Measurements from ENCODE around the gene ROR1. TPM values are rescaled to one million over a fixed set of nuclear protein-coding genes. Genes with fewer than 3 reads are reported as not detected.
"Not testable (repeated sequence)": the region's sequence is repeated elsewhere in the genome, so short reads cannot be mapped to it uniquely, and the experiment has no call there.

The ROR1 gene
- total RNA-seq, 1 donor from 2014 or later, result 30.3 TPM

- H3K27me3 ChIP-seq, result no peaks in the 10 kb centered on the region
- DNase-seq (ENCODE audit: low spot score), result no peak
- no peak overlapping the region for H3K4me2 ChIP-seq
- no peak overlapping the region for H3K27ac Mint-ChIP-seq
- H3K4me1 ChIP-seq, result no peaks in the 10 kb centered on the region
- H3K9me3 ChIP-seq (ENCODE audit: low read depth), result no peaks in the 10 kb centered on the region
- H3K4me1 Mint-ChIP-seq, result no peaks in the 10 kb centered on the region
- no peak overlapping the region for H3K9ac ChIP-seq
- H3K4me3 Mint-ChIP-seq, result no peak overlapping the region
- H2AFZ ChIP-seq (replicated peaks), result no peak overlapping the region
- H3K79me2 ChIP-seq (ENCODE audit: low read depth), result no peaks in the 10 kb centered on the region
- no peaks in the 10 kb centered on the region for H3K36me3 Mint-ChIP-seq
- no peaks in the 10 kb centered on the region for H4K20me1 ChIP-seq (ENCODE audit: low read depth)
- H3F3A ChIP-seq (ENCODE audit: low read depth), result no peaks in the 10 kb centered on the region
- no peak for TF ChIP-seq CTCF (IDR thresholded peaks at IDR 0.05)
- no peak for TF ChIP-seq EZH2phosphoT487 (IDR thresholded peaks at IDR 0.05)
- TF ChIP-seq EZH2 (IDR thresholded peaks at IDR 0.05), result no peak
- no peaks in the 10 kb centered on the region for H3K36me3 ChIP-seq
- H3K27me3 Mint-ChIP-seq (ENCODE audit: insufficient read depth, low read depth), result peaks cover 2% of the 10 kb centered on the region
- no peak overlapping the region for H3K27ac ChIP-seq
- no peaks in the 10 kb centered on the region for H3K9me3 Mint-ChIP-seq
- no peak overlapping the region for H3K4me3 ChIP-seq
Observed at GRCh38 chr1:64223329-64224151, 449.7 kb downstream of the ROR1 start.

- H3K4me1 ChIP-seq; H3K27ac Mint-ChIP-seq; H2AFZ ChIP-seq (replicated peaks); H3K27ac ChIP-seq; H3F3A ChIP-seq (ENCODE audit: low read depth); H4K20me1 ChIP-seq (ENCODE audit: low read depth); H3K79me2 ChIP-seq (ENCODE audit: low read depth); H3K27me3 Mint-ChIP-seq (ENCODE audit: insufficient read depth, low read depth); H3K27me3 ChIP-seq; H3K4me1 Mint-ChIP-seq; H3K4me2 ChIP-seq; DNase-seq (ENCODE audit: low spot score); H3K9me3 ChIP-seq (ENCODE audit: low read depth); H3K4me3 Mint-ChIP-seq; H3K36me3 Mint-ChIP-seq; H3K4me3 ChIP-seq; H3K9ac ChIP-seq; H3K36me3 ChIP-seq; H3K9me3 Mint-ChIP-seq: not testable (repeated sequence)
Observed at GRCh38 chr1:64224236-64224635, 450.4 kb downstream of the ROR1 start.

DNA sequence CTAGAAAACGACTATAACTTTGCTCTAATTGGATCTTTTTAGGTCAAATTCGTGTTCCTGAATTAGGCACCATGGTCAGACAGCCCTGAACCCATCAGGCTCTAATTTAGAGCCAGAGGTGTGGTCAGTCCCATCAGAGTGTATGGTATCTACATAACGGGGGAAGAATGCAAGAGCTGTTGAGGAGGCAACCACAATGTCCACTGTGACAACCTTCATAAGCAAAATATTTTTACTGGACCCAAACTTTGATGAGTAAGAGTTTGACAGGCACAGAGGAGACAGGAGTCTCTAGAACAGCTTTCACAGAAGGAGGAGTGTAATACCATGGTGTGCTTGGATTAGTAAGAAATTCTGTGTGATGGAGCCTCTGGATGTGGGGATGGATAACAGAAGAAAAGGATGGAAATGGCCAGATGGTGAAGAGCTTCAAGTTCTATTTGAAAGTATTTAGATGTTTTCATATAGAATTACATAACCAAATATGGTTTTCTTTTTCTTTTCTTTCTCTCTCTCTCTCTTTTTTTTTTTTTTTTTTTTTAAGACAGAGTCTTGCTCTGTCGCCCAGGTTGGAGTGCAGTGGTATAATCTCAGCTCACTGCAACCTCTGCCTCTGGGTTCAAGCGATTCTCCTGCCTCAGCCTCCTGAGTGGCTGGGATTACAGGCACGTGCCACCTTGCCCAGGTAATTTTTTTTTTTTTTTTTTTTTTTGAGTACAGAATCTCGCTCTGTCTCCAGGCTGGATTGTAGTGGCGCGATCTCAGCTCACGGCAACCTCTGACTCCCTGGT, 454.5 kb downstream of the ROR1 start:
- Histone ChIP-seq H3K27me3 (no peaks in the 10 kb centered on the region), H3K36me3 (no peaks in the 10 kb centered on the region), H2AFZ (replicated peaks) (no peak overlapping the region), H3F3A (ENCODE audit: low read depth) (no peaks in the 10 kb centered on the region), H3K27ac (no peak overlapping the region), H3K79me2 (ENCODE audit: low read depth) (no peaks in the 10 kb centered on the region), H3K9me3 (ENCODE audit: low read depth) (no peaks in the 10 kb centered on the region), H3K4me2 (no peak overlapping the region), H3K4me1 (no peaks in the 10 kb centered on the region), H3K4me3 (no peak overlapping the region), H4K20me1 (ENCODE audit: low read depth) (no peaks in the 10 kb centered on the region), H3K9ac (no peak overlapping the region)
- H3K4me1 Mint-ChIP-seq, result peaks cover 3% of the 10 kb centered on the region
- no peak for DNase-seq (ENCODE audit: low spot score)
- no peaks in the 10 kb centered on the region for H3K9me3 Mint-ChIP-seq
- H3K27ac Mint-ChIP-seq, result no peak overlapping the region
- no peak overlapping the region for H3K4me3 Mint-ChIP-seq
- H3K27me3 Mint-ChIP-seq (ENCODE audit: insufficient read depth, low read depth), result peaks cover 5% of the 10 kb centered on the region
- TF ChIP-seq EZH2 (IDR thresholded peaks at IDR 0.05), result no peak
- TF ChIP-seq CTCF (IDR thresholded peaks at IDR 0.05), result no peak
- no peak for TF ChIP-seq EZH2phosphoT487 (IDR thresholded peaks at IDR 0.05)
- no peaks in the 10 kb centered on the region for H3K36me3 Mint-ChIP-seq

DNA sequence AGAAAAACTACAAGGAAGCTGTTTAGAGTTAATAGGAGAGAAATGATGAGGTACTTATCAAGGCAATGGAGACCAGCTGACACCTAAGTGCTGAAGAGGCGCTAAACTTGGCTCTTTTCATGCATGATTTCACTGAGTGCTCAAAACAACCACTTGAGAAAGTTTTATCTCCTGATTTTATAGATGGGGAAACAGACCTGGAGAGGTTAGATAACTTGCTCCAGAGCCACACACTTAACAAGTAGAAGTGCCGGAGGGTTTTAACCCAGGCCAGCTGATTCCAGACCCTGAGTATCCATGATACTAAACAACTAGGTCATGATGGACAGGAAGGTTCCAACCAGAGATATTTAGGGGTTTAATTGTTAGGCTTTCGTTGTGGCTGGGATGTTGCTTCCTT, 455.5 kb downstream of the ROR1 start:
- Histone ChIP-seq H3K27me3 (no peaks in the 10 kb centered on the region), H3K4me1 (no peaks in the 10 kb centered on the region), H3K9me3 (ENCODE audit: low read depth) (no peaks in the 10 kb centered on the region), H2AFZ (replicated peaks) (no peak overlapping the region), H3K4me3 (no peak overlapping the region), H4K20me1 (ENCODE audit: low read depth) (no peaks in the 10 kb centered on the region), H3K36me3 (no peaks in the 10 kb centered on the region), H3K79me2 (ENCODE audit: low read depth) (no peaks in the 10 kb centered on the region), H3K4me2 (no peak overlapping the region), H3K27ac (no peak overlapping the region), H3K9ac (no peak overlapping the region), H3F3A (ENCODE audit: low read depth) (no peaks in the 10 kb centered on the region)
- TF ChIP-seq EZH2phosphoT487 (IDR thresholded peaks at IDR 0.05), result no peak
- no peak for TF ChIP-seq CTCF (IDR thresholded peaks at IDR 0.05)
- TF ChIP-seq EZH2 (IDR thresholded peaks at IDR 0.05), result no peak
- H3K4me1 Mint-ChIP-seq, result peaks cover 3% of the 10 kb centered on the region
- no peak overlapping the region for H3K27ac Mint-ChIP-seq
- no peak for DNase-seq (ENCODE audit: low spot score)
- H3K9me3 Mint-ChIP-seq, result no peaks in the 10 kb centered on the region
- peaks cover 3% of the 10 kb centered on the region for H3K27me3 Mint-ChIP-seq (ENCODE audit: insufficient read depth, low read depth)
- no peaks in the 10 kb centered on the region for H3K36me3 Mint-ChIP-seq
- no peak overlapping the region for H3K4me3 Mint-ChIP-seq

Data from neural progenitor cell (in vitro differentiated cells).